Caco-2 (cell line): Measurements from ENCODE around the gene GNPAT. TPM values are rescaled to one million over a fixed set of nuclear protein-coding genes. Genes with fewer than 3 reads are reported as not detected.

Experiments
- BruUV-seq: library from RNA; stranded (reverse); fragments of 400-500 nt; replicated peaks from 2 replicates; lab custom pipeline; 2021; lab: Mats Ljungman, UMichigan
- CTCF ChIA-PET: fragments of 300-600 bp; sonication (Branson Sonifier 250); formaldehyde crosslinking; loops from one replicate; lab custom pipeline; 2022; ENCODE audit warnings: antibody characterized with exemption; lab: Charles Lee
- POLR2A ChIA-PET: fragments of 300-600 bp; sonication (Branson Sonifier 250); formaldehyde crosslinking; loops from one replicate; lab custom pipeline; 2022; ENCODE audit warnings: antibody characterized with exemption; lab: Charles Lee
- DNase-seq, 2 experiments: peaks; one replicate each; pipeline versions ENCODE4 v3.0.0 to v3.0.0-alpha.2; 2020 to 2022
- H3K27me3 ChIP-seq: replicated peaks from 2 replicates; pipeline ENCODE4 v1.6.0; 2011; ENCODE audit warnings: low read length; ENCODE audit not compliant: control insufficient read depth, insufficient read depth
- H3K36me3 ChIP-seq: 2 replicates; pipeline ENCODE4 v1.5.1; 2011; ENCODE audit warnings: low read length; ENCODE audit not compliant: control insufficient read depth, insufficient read depth
- H3K4me1 ChIP-seq: fragments of 250-450 bp; sonication (Bioruptor Pico); 2 replicates; pipeline ENCODE4 v1.5.1; 2020; ENCODE audit warnings: mild to moderate bottlenecking
- H3K4me3 ChIP-seq: 2 replicates; pipeline ENCODE4 v1.5.1; 2011; ENCODE audit warnings: low read depth, mild to moderate bottlenecking, control low read depth, low read length
- H3K9me3 ChIP-seq: fragments of 250-450 bp; sonication (Bioruptor Pico); 2 replicates; pipeline ENCODE4 v1.5.1; 2020; ENCODE audit warnings: mild to moderate bottlenecking, moderate library complexity
- H3K27ac Mint-ChIP-seq: one replicate; pipeline ENCODE4 v1.8.0; 2022; ENCODE audit warnings: mixed read lengths; ENCODE audit not compliant: unreplicated experiment
- H3K27me3 Mint-ChIP-seq: one replicate; pipeline ENCODE4 v1.8.0; 2022; ENCODE audit warnings: mixed read lengths; ENCODE audit not compliant: insufficient read depth, unreplicated experiment
- H3K36me3 Mint-ChIP-seq: one replicate; pipeline ENCODE4 v1.8.0; 2022; ENCODE audit warnings: mild to moderate bottlenecking, mixed read lengths; ENCODE audit not compliant: insufficient read depth, unreplicated experiment
- H3K4me1 Mint-ChIP-seq: one replicate; pipeline ENCODE4 v1.8.0; 2022; ENCODE audit warnings: low read depth, mixed read lengths; ENCODE audit not compliant: unreplicated experiment
- H3K4me3 Mint-ChIP-seq: one replicate; pipeline ENCODE4 v1.8.0; 2022; ENCODE audit warnings: mild to moderate bottlenecking, moderate library complexity, mixed read lengths; ENCODE audit not compliant: unreplicated experiment
- H3K9me3 Mint-ChIP-seq: one replicate; pipeline ENCODE4 v1.8.0; 2022; ENCODE audit warnings: mixed read lengths; ENCODE audit not compliant: unreplicated experiment
- intact Hi-C: fragments of 100-400 bp; cut with micrococcal nuclease; formaldehyde crosslinking; loops from one replicate; pipeline ENCODE4 v1.10.0; 2022; ENCODE audit not compliant: unreplicated experiment
- total RNA-seq: library from RNA; stranded (reverse); gene quantifications from 2 replicates; pipeline ENCODE4 v1.2.3, GENCODE V29; 2022
- TF ChIP-seq, protein P1 (sequence below), 2 experiments: fragments of 200-600 bp in 1 of 2; IDR thresholded peaks; 1 replicate in 1 of 2; 2 replicates in 1 of 2; pipeline versions ENCODE4 v1.5.1 to v1.8.0; 2011 to 2022; ENCODE audit warnings: antibody characterized with exemption in 1 of 2, control low read depth in 1 of 2, inconsistent platforms in 1 of 2, low read depth in 1 of 2, low read length in 1 of 2, mild to moderate bottlenecking in 1 of 2, moderate library complexity in 1 of 2; ENCODE audit not compliant: insufficient read depth in 1 of 2, severe bottlenecking in 1 of 2, unreplicated experiment in 1 of 2

GNPAT gene
- total RNA-seq, 1 experiment from 2014 or later: 64.4 TPM

DNA sequence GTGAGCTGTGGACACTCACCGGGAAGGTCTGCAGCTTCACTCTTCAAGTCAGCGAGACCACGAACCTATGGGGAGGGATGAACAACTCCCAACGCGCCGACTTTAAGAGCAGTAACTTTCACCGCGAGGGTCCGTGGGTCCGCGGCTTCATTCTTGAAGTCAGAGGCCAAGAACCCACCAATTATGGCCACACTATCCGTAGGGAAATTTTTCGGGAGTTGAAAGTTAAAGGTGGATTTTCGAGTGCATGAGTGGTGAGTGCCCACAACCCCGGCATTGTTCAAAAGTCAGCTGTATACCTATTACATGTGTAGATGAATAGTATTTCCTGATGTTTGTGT, 77.0 kb downstream of the GNPAT start:
- H3K27me3 ChIP-seq: no peaks in the 10 kb centered on the region
- no peaks in the 10 kb centered on the region for H3K27me3 Mint-ChIP-seq
- no peaks in the 10 kb centered on the region for H3K4me1 ChIP-seq
- no peak overlapping the region for H3K27ac Mint-ChIP-seq
- TF ChIP-seq, protein P1, sequence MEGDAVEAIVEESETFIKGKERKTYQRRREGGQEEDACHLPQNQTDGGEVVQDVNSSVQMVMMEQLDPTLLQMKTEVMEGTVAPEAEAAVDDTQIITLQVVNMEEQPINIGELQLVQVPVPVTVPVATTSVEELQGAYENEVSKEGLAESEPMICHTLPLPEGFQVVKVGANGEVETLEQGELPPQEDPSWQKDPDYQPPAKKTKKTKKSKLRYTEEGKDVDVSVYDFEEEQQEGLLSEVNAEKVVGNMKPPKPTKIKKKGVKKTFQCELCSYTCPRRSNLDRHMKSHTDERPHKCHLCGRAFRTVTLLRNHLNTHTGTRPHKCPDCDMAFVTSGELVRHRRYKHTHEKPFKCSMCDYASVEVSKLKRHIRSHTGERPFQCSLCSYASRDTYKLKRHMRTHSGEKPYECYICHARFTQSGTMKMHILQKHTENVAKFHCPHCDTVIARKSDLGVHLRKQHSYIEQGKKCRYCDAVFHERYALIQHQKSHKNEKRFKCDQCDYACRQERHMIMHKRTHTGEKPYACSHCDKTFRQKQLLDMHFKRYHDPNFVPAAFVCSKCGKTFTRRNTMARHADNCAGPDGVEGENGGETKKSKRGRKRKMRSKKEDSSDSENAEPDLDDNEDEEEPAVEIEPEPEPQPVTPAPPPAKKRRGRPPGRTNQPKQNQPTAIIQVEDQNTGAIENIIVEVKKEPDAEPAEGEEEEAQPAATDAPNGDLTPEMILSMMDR (IDR thresholded peaks at IDR 0.05; ENCODE audit: insufficient read depth in 1 of 2, low read depth in 1 of 2, low read length in 1 of 2, severe bottlenecking in 1 of 2, unreplicated experiment in 1 of 2): no peak
- intact Hi-C loops: no loop called here
- no peaks in the 10 kb centered on the region for H3K4me1 Mint-ChIP-seq
- no TSS peak for BruUV-seq
- no peaks in the 10 kb centered on the region; the same call in 1 of the 2 replicates for H3K9me3 ChIP-seq
- DNase-seq: no peak
- H3K9me3 Mint-ChIP-seq: no peaks in the 10 kb centered on the region
- no peak overlapping the region for H3K4me3 ChIP-seq
- CTCF ChIA-PET: no interaction called here
- no peak overlapping the region for H3K4me3 Mint-ChIP-seq
- H3K36me3 ChIP-seq: no peaks in the 10 kb centered on the region
- H3K36me3 Mint-ChIP-seq: no peaks in the 10 kb centered on the region
- POLR2A ChIA-PET: interaction anchor here (0.6 kb wide), 1 partner anchor 215 kb away, joined by 4 read pairs; no protein-coding TSS in a partner anchor

DNA sequence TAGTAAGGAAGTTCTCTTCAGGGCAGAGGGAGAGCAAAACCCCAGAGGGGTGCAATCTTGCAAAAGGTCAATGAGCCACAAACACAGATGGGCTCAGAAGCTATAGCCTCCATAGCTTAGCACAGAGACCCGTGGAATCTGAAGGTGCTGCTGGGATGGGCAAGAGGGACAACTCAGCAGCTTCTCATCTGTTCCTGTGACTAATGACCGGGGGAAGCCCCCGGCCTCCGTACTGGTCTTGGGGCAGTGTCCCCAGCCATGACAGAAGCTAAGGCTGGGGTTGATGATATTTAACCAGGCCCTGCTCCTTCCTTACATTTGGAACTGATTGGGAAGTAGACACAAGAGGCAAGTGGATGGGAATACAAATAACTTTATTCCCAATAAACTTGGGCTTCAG, 77.6 kb downstream of the GNPAT start:
- Mint-ChIP-seq H3K4me1 (no peaks in the 10 kb centered on the region), H3K36me3 (no peaks in the 10 kb centered on the region), H3K4me3 (no peak overlapping the region)

DNA sequence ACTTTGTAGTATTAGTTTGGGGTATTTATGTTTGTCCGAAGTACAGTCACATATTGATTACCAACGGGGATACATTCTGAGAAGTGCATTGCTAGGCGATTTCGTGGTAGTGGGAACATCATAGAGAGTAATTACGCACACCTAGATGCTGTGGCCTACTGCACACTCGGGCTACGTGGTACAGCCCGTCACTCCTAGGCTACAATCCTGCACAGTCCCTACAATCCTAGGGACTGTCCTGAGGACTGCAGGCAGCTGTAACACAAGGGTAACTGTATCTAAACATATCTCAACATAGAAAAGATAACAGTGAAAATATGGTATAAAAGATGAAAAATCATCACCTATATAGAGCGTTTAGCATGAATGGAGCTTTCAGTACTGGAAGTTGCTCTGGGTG, 78.1 kb downstream of the GNPAT start:
- no peaks in the 10 kb centered on the region for H3K4me1 ChIP-seq
- no peaks in the 10 kb centered on the region for H3K36me3 Mint-ChIP-seq
- H3K27ac Mint-ChIP-seq: no peak overlapping the region
- intact Hi-C loops: no loop called here
- no peaks in the 10 kb centered on the region for H3K27me3 Mint-ChIP-seq
- no peaks in the 10 kb centered on the region for H3K4me1 Mint-ChIP-seq
- H3K4me3 ChIP-seq: no peak overlapping the region
- BruUV-seq: no TSS peak
- no peak overlapping the region for H3K4me3 Mint-ChIP-seq
- CTCF ChIA-PET: no interaction called here
- H3K27me3 ChIP-seq: no peaks in the 10 kb centered on the region; the same call in 1 of the 2 replicates
- H3K9me3 Mint-ChIP-seq: no peaks in the 10 kb centered on the region
- TF ChIP-seq, protein P1 (IDR thresholded peaks at IDR 0.05; ENCODE audit: insufficient read depth in 1 of 2, low read depth in 1 of 2, low read length in 1 of 2, severe bottlenecking in 1 of 2, unreplicated experiment in 1 of 2): no peak
- no peaks in the 10 kb centered on the region for H3K36me3 ChIP-seq
- POLR2A ChIA-PET: no interaction called here
- H3K9me3 ChIP-seq: no peaks in the 10 kb centered on the region; the same call in 1 of the 2 replicates
- DNase-seq: no peak

More for the DNA sequence above, 77.6 kb downstream of the GNPAT start:
- Histone ChIP-seq H3K4me1 (no peaks in the 10 kb centered on the region), H3K4me3 (no peak overlapping the region), H3K9me3 (no peaks in the 10 kb centered on the region; the same call in 1 of the 2 replicates), H3K27me3 (no peaks in the 10 kb centered on the region; the same call in 1 of the 2 replicates), H3K36me3 (no peaks in the 10 kb centered on the region)
- POLR2A ChIA-PET: no interaction called here
- no peak for DNase-seq
- Mint-ChIP-seq H3K27me3 (no peaks in the 10 kb centered on the region), H3K9me3 (no peaks in the 10 kb centered on the region), H3K27ac (no peak overlapping the region)
- CTCF ChIA-PET: no interaction called here
- intact Hi-C loops: no loop called here
- TF ChIP-seq, protein P1 (IDR thresholded peaks at IDR 0.05; ENCODE audit: insufficient read depth in 1 of 2, low read depth in 1 of 2, low read length in 1 of 2, severe bottlenecking in 1 of 2, unreplicated experiment in 1 of 2): no peak
- BruUV-seq: no TSS peak
